Activated B cell treated with CpG ODN at 0.5 μM for 24 hours (primary cell): ENCODE data around the gene PRMT7. TPM values are rescaled to one million over a fixed set of nuclear protein-coding genes. Genes with fewer than 3 reads are reported as not detected.
A peak's percentile ranks its signal among the peaks of the same experiment; 100 is the strongest.

ENCODE experiments used
- ATAC-seq: fragments of 200-7000 bp; cut with Tn5 transposase; one replicate; pipeline ENCODE4 v1.10.0; 2021; ENCODE audit warnings: low read depth, mild to moderate bottlenecking, moderate library complexity
- CTCF ChIA-PET: fragments of 350-600 bp; sonication (Branson Sonifier 250); formaldehyde crosslinking; loops from one replicate; lab custom pipeline; 2021; ENCODE audit warnings: antibody characterized with exemption; lab: Charles Lee
- POLR2A ChIA-PET: fragments of 350-600 bp; sonication (Branson Sonifier 250); formaldehyde crosslinking; loops from one replicate; lab custom pipeline; 2021; ENCODE audit warnings: antibody characterized with exemption; lab: Charles Lee
- DNase-seq: peaks from one replicate; pipeline ENCODE4 v3.0.0; 2022
- H3K27ac Mint-ChIP-seq: one replicate; pipeline ENCODE4 v1.8.0; 2020; ENCODE audit warnings: mixed read lengths
- H3K27me3 Mint-ChIP-seq: one replicate; pipeline ENCODE4 v1.8.0; 2021; ENCODE audit warnings: mixed read lengths
- H3K36me3 Mint-ChIP-seq: one replicate; pipeline ENCODE4 v1.8.0; 2021; ENCODE audit warnings: low read depth, mixed read lengths
- H3K4me1 Mint-ChIP-seq: one replicate; pipeline ENCODE4 v1.8.0; 2021; ENCODE audit warnings: mixed read lengths
- H3K4me3 Mint-ChIP-seq: one replicate; pipeline ENCODE4 v1.8.0; 2020; ENCODE audit warnings: mild to moderate bottlenecking, mixed read lengths
- H3K9me3 Mint-ChIP-seq: one replicate; pipeline ENCODE4 v1.8.0; 2020; ENCODE audit warnings: mixed read lengths
- intact Hi-C: fragments of 100-400 bp; cut with micrococcal nuclease; formaldehyde crosslinking; loops from one replicate; pipeline ENCODE4 v1.15.1; 2024
- total RNA-seq: library from RNA; stranded (reverse); gene quantifications from 2 replicates; pipeline ENCODE4 v1.2.3, GENCODE V29; 2022
- TF ChIP-seq, protein P1 (sequence below): fragments of 200-600 bp; IDR thresholded peaks from one replicate; pipeline ENCODE4 v1.8.0; 2022; ENCODE audit warnings: antibody characterized with exemption, mild to moderate bottlenecking

The PRMT7 gene
- total RNA-seq, 1 donor from 2014 or later = 50.3 TPM

DNA sequence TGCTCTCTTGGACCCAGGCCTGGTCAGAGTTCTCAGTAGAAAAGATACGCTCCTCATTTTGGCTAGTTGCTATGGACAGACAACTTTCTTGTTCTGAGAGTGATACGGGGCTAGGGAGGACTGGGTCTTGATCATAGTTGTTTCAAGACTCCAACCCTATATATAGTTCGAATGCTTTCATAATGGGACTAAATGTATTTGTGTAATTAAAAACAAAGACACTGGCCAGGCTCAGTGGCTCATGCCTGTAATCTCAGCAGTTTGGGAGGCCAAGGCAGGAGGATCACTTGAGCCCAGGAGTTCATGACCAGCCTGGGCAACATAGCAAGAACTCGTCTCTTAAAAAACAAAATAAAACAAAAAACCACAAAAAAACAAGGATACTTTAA, 28.8 kb upstream of the PRMT7 start:
- ChIA-PET POLR2A (no interaction called here), CTCF (no interaction called here)
- intact Hi-C loops = no loop called here
- Mint-ChIP-seq H3K4me3 (no peak overlapping the region), H3K27ac (peak overlapping the region; percentile 59), H3K27me3 (no peaks in the 10 kb centered on the region), H3K36me3 (peaks cover 38% of the 10 kb centered on the region), H3K4me1 (peaks cover 67% of the 10 kb centered on the region), H3K9me3 (no peaks in the 10 kb centered on the region)
- TF ChIP-seq, protein P1, sequence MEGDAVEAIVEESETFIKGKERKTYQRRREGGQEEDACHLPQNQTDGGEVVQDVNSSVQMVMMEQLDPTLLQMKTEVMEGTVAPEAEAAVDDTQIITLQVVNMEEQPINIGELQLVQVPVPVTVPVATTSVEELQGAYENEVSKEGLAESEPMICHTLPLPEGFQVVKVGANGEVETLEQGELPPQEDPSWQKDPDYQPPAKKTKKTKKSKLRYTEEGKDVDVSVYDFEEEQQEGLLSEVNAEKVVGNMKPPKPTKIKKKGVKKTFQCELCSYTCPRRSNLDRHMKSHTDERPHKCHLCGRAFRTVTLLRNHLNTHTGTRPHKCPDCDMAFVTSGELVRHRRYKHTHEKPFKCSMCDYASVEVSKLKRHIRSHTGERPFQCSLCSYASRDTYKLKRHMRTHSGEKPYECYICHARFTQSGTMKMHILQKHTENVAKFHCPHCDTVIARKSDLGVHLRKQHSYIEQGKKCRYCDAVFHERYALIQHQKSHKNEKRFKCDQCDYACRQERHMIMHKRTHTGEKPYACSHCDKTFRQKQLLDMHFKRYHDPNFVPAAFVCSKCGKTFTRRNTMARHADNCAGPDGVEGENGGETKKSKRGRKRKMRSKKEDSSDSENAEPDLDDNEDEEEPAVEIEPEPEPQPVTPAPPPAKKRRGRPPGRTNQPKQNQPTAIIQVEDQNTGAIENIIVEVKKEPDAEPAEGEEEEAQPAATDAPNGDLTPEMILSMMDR = no peak
- DNase-seq = no peak
- no peak for ATAC-seq

- ATAC-seq (no peak), DNase-seq (no peak)
- peak overlapping the region; percentile 86 for H3K27ac Mint-ChIP-seq
- no peaks in the 10 kb centered on the region for H3K27me3 Mint-ChIP-seq
- intact Hi-C loops = no loop called here
- H3K4me3 Mint-ChIP-seq = peak overlapping the region; percentile 76
- POLR2A ChIA-PET = interaction anchor here (0.6 to 4.7 kb wide), 9 partner anchors 8 to 46 kb away, joined by 3 to 61 read pairs (median 4); partner anchors contain the start of genes PRMT7, SLC7A6 and SLC7A6OS
- CTCF ChIA-PET = interaction anchor here (1.1 to 11.0 kb wide), 5 partner anchors 9 to 45 kb away, joined by 3 to 166 read pairs (median 7); partner anchors contain the start of gene SLC7A6
- peaks cover 80% of the 10 kb centered on the region for H3K4me1 Mint-ChIP-seq
- H3K9me3 Mint-ChIP-seq = no peaks in the 10 kb centered on the region
- TF ChIP-seq, protein P1 = no peak
- H3K36me3 Mint-ChIP-seq = peaks cover 46% of the 10 kb centered on the region
Measured at GRCh38 chr16:68283346-68283745, 27.5 kb upstream of the PRMT7 start.

- TF ChIP-seq, protein P1 = no peak
- peak overlapping the region; percentile 86 for H3K27ac Mint-ChIP-seq
- ChIA-PET CTCF (interaction anchor here (1.0 to 11.0 kb wide), 6 partner anchors 9 to 45 kb away, joined by 3 to 166 read pairs (median 6); partner anchors contain the start of gene SLC7A6), POLR2A (interaction anchor here (0.6 to 4.7 kb wide), 11 partner anchors 9 to 457 kb away, joined by 3 to 61 read pairs (median 4); partner anchors contain the start of genes PLA2G15, PRMT7, SLC7A6 and SLC7A6OS)
- no peaks in the 10 kb centered on the region for H3K27me3 Mint-ChIP-seq
- H3K4me1 Mint-ChIP-seq = peaks cover 84% of the 10 kb centered on the region
- H3K9me3 Mint-ChIP-seq = no peaks in the 10 kb centered on the region
- peak; percentile 20 for ATAC-seq
- H3K36me3 Mint-ChIP-seq = peaks cover 46% of the 10 kb centered on the region
- no peak for DNase-seq
- intact Hi-C loops = no loop called here
- H3K4me3 Mint-ChIP-seq = peak overlapping the region; percentile 76
Measured at GRCh38 chr16:68283801-68284598, 26.8 kb upstream of the PRMT7 start.

DNA sequence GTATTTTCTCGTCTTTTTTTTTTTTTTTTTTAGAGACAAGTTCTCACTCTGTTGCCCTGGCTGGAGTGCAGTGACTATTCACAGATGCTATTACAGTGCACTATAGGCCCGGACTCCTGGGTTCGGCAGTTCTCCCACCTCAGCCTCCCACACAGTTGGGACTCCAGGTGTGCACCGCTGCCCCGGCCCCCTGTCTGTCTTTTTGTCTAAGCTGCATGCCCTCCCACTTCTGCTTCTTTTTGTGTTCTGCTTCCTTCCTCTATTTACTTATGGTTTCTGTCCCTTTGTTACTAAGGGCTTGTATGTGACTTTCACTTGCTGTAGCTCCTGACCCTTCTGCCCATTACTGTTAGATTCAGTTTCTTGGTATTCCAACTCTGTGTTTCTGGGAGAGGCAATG, 26.0 kb upstream of the PRMT7 start:
- Mint-ChIP-seq H3K36me3 (peaks cover 48% of the 10 kb centered on the region), H3K27ac (peak overlapping the region; percentile 86), H3K4me1 (peaks cover 92% of the 10 kb centered on the region), H3K27me3 (no peaks in the 10 kb centered on the region), H3K4me3 (peak overlapping the region; percentile 76), H3K9me3 (no peaks in the 10 kb centered on the region)
- DNase-seq = peak; percentile 42
- TF ChIP-seq, protein P1 = no peak
- ATAC-seq = peak; percentile 50
- POLR2A ChIA-PET = interaction anchor here (0.6 to 4.7 kb wide), 11 partner anchors 9 to 456 kb away, joined by 3 to 61 read pairs (median 7); partner anchors contain the start of genes DDX28, DUS2, PLA2G15 and PRMT7
- CTCF ChIA-PET = interaction anchor here (1.0 to 11.0 kb wide), 4 partner anchors 11 to 44 kb away, joined by 3 to 166 read pairs (median 10); partner anchors contain the start of gene SLC7A6
- intact Hi-C loops = loop anchor here (1.0 to 5.0 kb wide), 3 partner anchors 10 to 902 kb away; partner anchors contain the start of genes SLC7A6OS and SNTB2
